Measurements from ENCODE around the gene HID1.

Gene HID1

GRCh38 chr17:74964988-74965622 is 7.5 kb downstream of the HID1 start:
- no peak for DNase-seq

GRCh38 chr17:74964246-74964761 is 8.3 kb downstream of the HID1 start:
- no peak for DNase-seq

- DNase-seq: no peak
These were observed 8.9 kb downstream of the HID1 start for GRCh38 chr17:74963656-74964055.

GRCh38 chr17:74962622-74963394 is 9.8 kb downstream of the HID1 start:
- no peak for DNase-seq

GRCh38 chr17:74961657-74962350 is 10.8 kb downstream of the HID1 start:
- DNase-seq: peak; percentile 75

GRCh38 chr17:74960570-74961342 is 11.8 kb downstream of the HID1 start:
- DNase-seq: peak; percentile 17

- DNase-seq: no peak
These were observed 12.6 kb downstream of the HID1 start for GRCh38 chr17:74959826-74960515.

- DNase-seq: peak; percentile 56
These were observed 14.4 kb downstream of the HID1 start for GRCh38 chr17:74957935-74958740.

GRCh38 chr17:74956093-74956492 is 16.5 kb downstream of the HID1 start:
- DNase-seq: no peak

GRCh38 chr17:74954665-74955421 is 17.7 kb downstream of the HID1 start:
- no peak for DNase-seq

GRCh38 chr17:74954115-74954514 is 18.4 kb downstream of the HID1 start:
- no peak for DNase-seq

- DNase-seq: no peak
These were observed 19.3 kb downstream of the HID1 start for GRCh38 chr17:74953134-74953687.

GRCh38 chr17:74952431-74953133 is 20.0 kb downstream of the HID1 start:
- no peak for DNase-seq

GRCh38 chr17:74951680-74952421 is 20.7 kb downstream of the HID1 start:
- DNase-seq: no peak

GRCh38 chr17:74951065-74951464 is 21.5 kb downstream of the HID1 start:
- DNase-seq: no peak

GRCh38 chr17:74950207-74950606 is 22.4 kb downstream of the HID1 start:
- no peak for DNase-seq

- DNase-seq: no peak
These were observed 23.0 kb downstream of the HID1 start for GRCh38 chr17:74949455-74950115.
